IPS DF 6.9 (cell line): ENCODE data around the gene SAT1.

Source experiments
- DNase-seq: peaks from one replicate; pipeline ENCODE4 v3.0.0-alpha.2; 2013; ENCODE audit warnings: low read depth, low spot score
- H3K27ac ChIP-seq: one replicate; pipeline ENCODE4 v1.5.1; 2013; ENCODE audit warnings: low read length, control low read depth
- H3K27me3 ChIP-seq: 2 replicates; pipeline ENCODE4 v1.6.1; 2013; ENCODE audit warnings: mild to moderate bottlenecking, low read length; ENCODE audit not compliant: control insufficient read depth, insufficient read depth
- H3K36me3 ChIP-seq: 2 replicates; pipeline ENCODE4 v1.6.1; 2013; ENCODE audit warnings: low read length; ENCODE audit not compliant: control insufficient read depth, insufficient read depth
- H3K4me1 ChIP-seq: 2 replicates; pipeline ENCODE4 v1.6.1; 2013; ENCODE audit warnings: low read length; ENCODE audit not compliant: control insufficient read depth, insufficient read depth
- H3K4me3 ChIP-seq: 2 replicates; pipeline ENCODE4 v1.5.1; 2013; ENCODE audit warnings: mild to moderate bottlenecking, low read length
- H3K9me3 ChIP-seq: 2 replicates; pipeline ENCODE4 v1.6.1; 2013; ENCODE audit warnings: low read length, inconsistent platforms; ENCODE audit not compliant: control insufficient read depth, insufficient read depth
- WGBS: extraction: QIAGEN DNeasy Blood & Tissue Kit; methylation state at CpG from one replicate; pipeline ENCODE4 v1.1.7; 2013; ENCODE audit warnings: mixed read lengths, missing lambda C conversion rate; ENCODE audit not compliant: insufficient read length, insufficient coverage; 5-methylcytosine and 5-hydroxymethylcytosine counted together

SAT1 gene

GRCh38 chrX:23776363-23776762, 6.6 kb upstream of the SAT1 start:
- no peak for DNase-seq
- H3K27ac ChIP-seq = no peak overlapping the region
- no peak overlapping the region for H3K4me3 ChIP-seq
- H3K4me1 ChIP-seq = no peaks in the 10 kb centered on the region
- H3K36me3 ChIP-seq = no peaks in the 10 kb centered on the region
- no peaks in the 10 kb centered on the region for H3K27me3 ChIP-seq
- H3K9me3 ChIP-seq = no peaks in the 10 kb centered on the region
- no CpG with 5 or more reads among the region's 3 CpGs for WGBS

DNA sequence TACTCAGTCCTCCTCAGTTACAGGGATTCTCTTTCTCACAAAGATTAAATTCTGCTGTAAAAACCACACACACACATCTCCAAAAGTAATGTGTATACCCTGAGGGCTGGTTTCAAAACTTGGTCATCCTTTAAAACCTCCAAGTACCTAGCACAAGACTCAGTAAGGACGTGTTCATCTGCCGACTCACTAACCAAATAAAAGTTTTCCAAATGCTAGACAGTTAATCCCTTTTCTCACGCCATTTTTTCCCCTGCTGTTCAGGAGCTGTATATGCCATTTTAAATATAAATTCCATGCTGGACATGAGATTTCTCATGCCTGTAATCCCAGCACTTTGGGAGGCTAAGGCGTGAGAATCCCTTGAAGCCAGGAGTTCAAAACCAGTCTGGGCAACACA, 3.9 kb upstream of the SAT1 start:
- no peak overlapping the region for H3K27ac ChIP-seq

DNA sequence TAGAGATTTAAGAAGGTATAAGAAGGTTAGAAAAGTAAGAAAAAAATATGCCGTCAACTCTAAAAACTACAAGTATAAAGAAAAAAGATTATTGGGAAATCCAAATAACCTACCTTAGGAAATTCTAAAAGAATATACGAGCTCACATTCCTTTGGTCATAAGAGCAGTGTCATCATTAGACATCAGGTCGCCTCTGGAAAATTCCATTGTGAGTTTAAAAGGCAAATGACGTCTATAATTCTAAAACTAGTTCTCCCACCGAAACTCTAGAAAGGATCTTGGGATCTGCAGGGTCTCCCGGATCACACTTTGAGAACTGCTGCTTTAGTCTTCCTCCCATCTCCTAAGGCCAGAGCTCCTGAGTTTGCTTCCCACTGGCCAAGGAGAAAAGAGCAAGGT, 518 bp upstream of the SAT1 start:
- Histone ChIP-seq H3K4me1 (no peaks in the 10 kb centered on the region), H3K9me3 (no peaks in the 10 kb centered on the region), H3K4me3 (no peak overlapping the region), H3K27me3 (no peaks in the 10 kb centered on the region), H3K36me3 (no peaks in the 10 kb centered on the region), H3K27ac (no peak overlapping the region)
- DNase-seq = no peak
- WGBS = no CpG with 5 or more reads among the region's 6 CpGs

More for the DNA sequence above, 3.9 kb upstream of the SAT1 start:
- Histone ChIP-seq H3K36me3 (no peaks in the 10 kb centered on the region), H3K27me3 (no peaks in the 10 kb centered on the region), H3K9me3 (no peaks in the 10 kb centered on the region), H3K4me1 (no peaks in the 10 kb centered on the region), H3K4me3 (no peak overlapping the region)
- DNase-seq = no peak
- no CpG with 5 or more reads among the region's 4 CpGs for WGBS

- Histone ChIP-seq H3K27ac (no peak overlapping the region), H3K4me3 (peak overlapping the region; percentile 61; the same call in 1 of the 2 replicates), H3K9me3 (no peaks in the 10 kb centered on the region), H3K4me1 (no peaks in the 10 kb centered on the region), H3K36me3 (no peaks in the 10 kb centered on the region), H3K27me3 (no peaks in the 10 kb centered on the region)
- WGBS = no CpG with 5 or more reads among the region's 21 CpGs
- DNase-seq = no peak
Measured at GRCh38 chrX:23783589-23784469, 856 bp downstream of the SAT1 start.

- WGBS = no CpG with 5 or more reads among the region's 8 CpGs
- no peak for DNase-seq
- no peak overlapping the region for H3K27ac ChIP-seq
Measured at GRCh38 chrX:23784470-23785331, 1.7 kb downstream of the SAT1 start.

GRCh38 chrX:23785580-23785979, 2.6 kb downstream of the SAT1 start:
- no peaks in the 10 kb centered on the region for H3K36me3 ChIP-seq
- no peak overlapping the region for H3K4me3 ChIP-seq
- WGBS = no CpG with 5 or more reads among the region's 2 CpGs
- H3K9me3 ChIP-seq = no peaks in the 10 kb centered on the region
- no peaks in the 10 kb centered on the region for H3K4me1 ChIP-seq
- H3K27me3 ChIP-seq = no peaks in the 10 kb centered on the region
- DNase-seq = no peak
- no peak overlapping the region for H3K27ac ChIP-seq

More at GRCh38 chrX:23784470-23785331, 1.7 kb downstream of the SAT1 start:
- no peaks in the 10 kb centered on the region for H3K27me3 ChIP-seq
- H3K9me3 ChIP-seq = no peaks in the 10 kb centered on the region
- no peak overlapping the region for H3K4me3 ChIP-seq
- no peaks in the 10 kb centered on the region for H3K36me3 ChIP-seq
- H3K4me1 ChIP-seq = no peaks in the 10 kb centered on the region

- no peak for DNase-seq
- no peak overlapping the region for H3K27ac ChIP-seq
- no peaks in the 10 kb centered on the region for H3K4me1 ChIP-seq
- no CpG with 5 or more reads among the region's 11 CpGs for WGBS
- H3K4me3 ChIP-seq = no peak overlapping the region
- H3K9me3 ChIP-seq = no peaks in the 10 kb centered on the region
- H3K27me3 ChIP-seq = no peaks in the 10 kb centered on the region
- H3K36me3 ChIP-seq = no peaks in the 10 kb centered on the region
Measured at GRCh38 chrX:23786268-23786815, 3.4 kb downstream of the SAT1 start.

DNA sequence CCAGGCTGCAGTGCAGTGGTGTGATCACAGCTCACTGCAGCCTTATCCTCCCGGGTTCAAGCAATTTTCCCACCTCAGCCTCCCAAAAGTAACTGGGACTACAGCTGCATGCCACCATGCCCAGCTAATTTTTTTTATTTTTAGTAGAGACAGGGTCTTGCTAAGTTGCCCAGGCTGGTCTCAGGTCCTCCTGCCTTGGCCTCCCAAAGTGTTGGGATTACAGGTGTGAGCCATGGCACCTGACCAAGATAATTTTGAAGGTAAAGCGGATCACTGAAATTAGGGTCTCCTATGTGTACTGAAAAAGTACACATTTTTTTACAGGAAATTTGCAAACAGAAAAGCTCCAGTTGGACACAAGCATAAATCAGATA, 4.8 kb downstream of the SAT1 start:
- no peak for DNase-seq
- Histone ChIP-seq H3K9me3 (no peaks in the 10 kb centered on the region), H3K36me3 (no peaks in the 10 kb centered on the region), H3K27me3 (no peaks in the 10 kb centered on the region), H3K4me3 (no peak overlapping the region), H3K27ac (no peak overlapping the region), H3K4me1 (no peaks in the 10 kb centered on the region)
- no CpG with 5 or more reads among the region's 2 CpGs for WGBS

- H3K4me3 ChIP-seq = no peak overlapping the region
- DNase-seq = no peak
- H3K27me3 ChIP-seq = no peaks in the 10 kb centered on the region
- no peaks in the 10 kb centered on the region for H3K9me3 ChIP-seq
- H3K27ac ChIP-seq = no peak overlapping the region
- no peaks in the 10 kb centered on the region for H3K36me3 ChIP-seq
- H3K4me1 ChIP-seq = peaks cover 1% of the 10 kb centered on the region; the same call in 1 of the 2 replicates
Measured at GRCh38 chrX:23788521-23788920, 5.5 kb downstream of the SAT1 start.

GRCh38 chrX:23788946-23789345, 6.0 kb downstream of the SAT1 start:
- Histone ChIP-seq H3K4me1 (peaks cover 1% of the 10 kb centered on the region; the same call in 1 of the 2 replicates), H3K27ac (no peak overlapping the region), H3K9me3 (no peaks in the 10 kb centered on the region), H3K36me3 (no peaks in the 10 kb centered on the region), H3K27me3 (no peaks in the 10 kb centered on the region), H3K4me3 (no peak overlapping the region)
- WGBS = no CpG with 5 or more reads among the region's 4 CpGs
- no peak for DNase-seq
